Measurements from ENCODE around the gene PDE6G.
A peak's percentile ranks its signal among the peaks of the same experiment; 100 is the strongest.

Gene PDE6G

GRCh38 chr17:81638683-81639082 lies 17.7 kb downstream of the PDE6G start:
- no peak for ATAC-seq (ENCODE audit: low read depth)
- Histone ChIP-seq H3K36me3 (ENCODE audit: low read depth) (peaks cover 11% of the 10 kb centered on the region), H3K27me3 (ENCODE audit: insufficient read depth, poor library complexity, severe bottlenecking) (no peaks in the 10 kb centered on the region), H3K9me3 (ENCODE audit: severe bottlenecking) (no peaks in the 10 kb centered on the region), H3K4me1 (ENCODE audit: insufficient read depth, poor library complexity, severe bottlenecking) (peaks cover 16% of the 10 kb centered on the region), H3K4me3 (ENCODE audit: severe bottlenecking) (no peak overlapping the region), H3K27ac (ENCODE audit: poor library complexity, severe bottlenecking) (no peak overlapping the region)
- DNase-seq (ENCODE audit: low spot score): no peak
- no peak for TF ChIP-seq CTCF (IDR thresholded peaks at IDR 0.05; ENCODE audit: poor library complexity, severe bottlenecking)

GRCh38 chr17:81636505-81637288 lies 19.6 kb downstream of the PDE6G start, which contains the start of the genes NPLOC4 and TSPAN10:
Gene NPLOC4 (minus strand): TSS chr17:81637112. CDS start chr17:81636930, 182 bp downstream.
Gene TSPAN10 (plus strand): TSS chr17:81637196. CDS start chr17:81642413, 5,217 bp downstream.
- Histone ChIP-seq H3K27me3 (ENCODE audit: insufficient read depth, poor library complexity, severe bottlenecking) (no peaks in the 10 kb centered on the region), H3K9me3 (ENCODE audit: severe bottlenecking) (no peaks in the 10 kb centered on the region), H3K27ac (ENCODE audit: poor library complexity, severe bottlenecking) (peak within 1 kb of the TSS; percentile 71), H3K4me3 (ENCODE audit: severe bottlenecking) (peak within 1 kb of the TSS; percentile 97), H3K36me3 (ENCODE audit: low read depth) (peaks cover 19% of the 10 kb centered on the region), H3K4me1 (ENCODE audit: insufficient read depth, poor library complexity, severe bottlenecking) (peaks cover 7% of the 10 kb centered on the region)
- ATAC-seq (ENCODE audit: low read depth) (peak; percentile 80), DNase-seq (ENCODE audit: low spot score) (peak; percentile 83)
- no peak for TF ChIP-seq CTCF (IDR thresholded peaks at IDR 0.05; ENCODE audit: poor library complexity, severe bottlenecking)

- Histone ChIP-seq H3K36me3 (ENCODE audit: low read depth) (peaks cover 21% of the 10 kb centered on the region), H3K4me3 (ENCODE audit: severe bottlenecking) (peak overlapping the region; percentile 97), H3K27me3 (ENCODE audit: insufficient read depth, poor library complexity, severe bottlenecking) (no peaks in the 10 kb centered on the region), H3K4me1 (ENCODE audit: insufficient read depth, poor library complexity, severe bottlenecking) (peaks cover 6% of the 10 kb centered on the region), H3K9me3 (ENCODE audit: severe bottlenecking) (no peaks in the 10 kb centered on the region), H3K27ac (ENCODE audit: poor library complexity, severe bottlenecking) (peak overlapping the region; percentile 71)
- ATAC-seq (ENCODE audit: low read depth) (peak; percentile 61), DNase-seq (ENCODE audit: low spot score) (no peak)
- no peak for TF ChIP-seq CTCF (IDR thresholded peaks at IDR 0.05; ENCODE audit: poor library complexity, severe bottlenecking)
Measured at GRCh38 chr17:81635973-81636504, 20.3 kb downstream of the PDE6G start.

GRCh38 chr17:81635431-81635830 lies 20.9 kb downstream of the PDE6G start:
- no peak for TF ChIP-seq CTCF (IDR thresholded peaks at IDR 0.05; ENCODE audit: poor library complexity, severe bottlenecking)
- H3K4me3 ChIP-seq (ENCODE audit: severe bottlenecking): peak overlapping the region; percentile 97
- ATAC-seq (ENCODE audit: low read depth) (peak; percentile 32), DNase-seq (ENCODE audit: low spot score) (no peak)
- no peaks in the 10 kb centered on the region for H3K27me3 ChIP-seq (ENCODE audit: insufficient read depth, poor library complexity, severe bottlenecking)
- H3K27ac ChIP-seq (ENCODE audit: poor library complexity, severe bottlenecking): peak overlapping the region; percentile 71
- H3K4me1 ChIP-seq (ENCODE audit: insufficient read depth, poor library complexity, severe bottlenecking): peaks cover 6% of the 10 kb centered on the region
- peaks cover 27% of the 10 kb centered on the region for H3K36me3 ChIP-seq (ENCODE audit: low read depth)
- no peaks in the 10 kb centered on the region for H3K9me3 ChIP-seq (ENCODE audit: severe bottlenecking)

GRCh38 chr17:81631482-81631881 lies 24.9 kb downstream of the PDE6G start:
- no peak for TF ChIP-seq CTCF (IDR thresholded peaks at IDR 0.05; ENCODE audit: poor library complexity, severe bottlenecking)
- no peak for ATAC-seq (ENCODE audit: low read depth)
- no peak for DNase-seq (ENCODE audit: low spot score)
- H3K9me3 ChIP-seq (ENCODE audit: severe bottlenecking): no peaks in the 10 kb centered on the region
- H3K4me1 ChIP-seq (ENCODE audit: insufficient read depth, poor library complexity, severe bottlenecking): peaks cover 6% of the 10 kb centered on the region
- no peak overlapping the region for H3K4me3 ChIP-seq (ENCODE audit: severe bottlenecking)
- H3K27ac ChIP-seq (ENCODE audit: poor library complexity, severe bottlenecking): no peak overlapping the region
- H3K36me3 ChIP-seq (ENCODE audit: low read depth): peaks cover 67% of the 10 kb centered on the region
- no peaks in the 10 kb centered on the region for H3K27me3 ChIP-seq (ENCODE audit: insufficient read depth, poor library complexity, severe bottlenecking)
